ENCODE data around the gene MYCBP2.

The MYCBP2 gene

DNA sequence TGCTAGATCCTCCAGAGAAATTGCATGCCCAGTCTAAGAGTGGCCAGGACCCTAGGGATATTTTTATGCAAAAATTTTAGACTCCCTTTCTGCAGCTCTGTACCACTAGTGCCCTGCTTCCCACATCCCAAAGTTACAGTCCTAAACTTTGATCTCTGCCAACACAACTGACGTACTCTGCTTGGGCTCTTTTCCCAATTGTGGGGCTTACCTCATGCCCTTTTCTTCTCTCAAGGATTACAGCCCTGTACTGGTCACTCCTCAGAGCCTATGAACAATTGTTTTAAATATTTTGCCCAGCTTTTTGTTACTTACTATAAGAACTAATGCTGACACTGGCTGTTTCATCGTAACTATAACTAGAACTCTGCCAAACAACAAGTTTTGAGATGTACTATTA, 242.1 kb downstream of the MYCBP2 start:
- no peak for DNase-seq

DNA sequence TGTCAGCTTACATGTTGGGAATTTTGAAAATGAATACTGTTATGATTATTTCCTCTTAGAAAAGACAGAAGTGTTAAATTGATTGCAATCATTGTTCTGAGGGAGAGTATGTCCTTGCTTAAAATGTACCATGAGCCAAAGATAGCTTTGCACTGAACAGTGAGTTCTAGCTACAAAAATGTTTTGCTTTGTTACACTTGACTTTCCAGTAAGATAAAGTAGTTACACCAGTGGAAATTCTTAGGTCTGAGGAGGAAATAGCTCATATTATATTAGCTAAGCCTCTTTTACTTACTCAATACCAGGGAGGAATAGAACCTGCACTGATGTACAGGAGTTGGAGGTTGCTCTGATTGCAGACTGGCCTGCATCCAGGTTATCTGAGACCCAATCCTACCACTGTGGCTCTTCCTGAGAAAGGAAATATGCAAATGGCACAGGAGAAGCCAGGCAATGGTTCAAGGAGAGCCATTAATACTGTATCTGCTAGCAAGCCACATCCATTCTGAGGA, 246.9 kb downstream of the MYCBP2 start:
- no peak for DNase-seq

DNA sequence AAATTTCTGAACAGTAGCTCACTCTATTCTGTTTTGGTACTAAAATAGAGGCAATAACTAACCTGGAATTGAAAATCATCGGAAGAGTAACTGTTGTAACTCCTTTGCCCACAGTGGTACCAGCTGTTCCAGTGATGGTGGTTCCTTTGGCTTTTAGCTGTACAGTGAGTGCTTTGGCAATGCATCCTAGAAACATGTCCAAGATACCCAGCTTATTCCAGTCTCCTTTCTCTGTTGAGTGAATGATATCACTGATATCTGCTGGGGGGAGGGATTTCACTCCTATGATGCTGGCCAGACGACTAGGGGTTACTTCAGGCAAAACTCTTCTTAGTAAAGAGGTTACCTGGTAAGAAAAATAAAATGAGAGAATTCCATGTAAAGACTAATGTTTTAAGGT, 259.4 kb downstream of the MYCBP2 start:
- no peak for DNase-seq

DNA sequence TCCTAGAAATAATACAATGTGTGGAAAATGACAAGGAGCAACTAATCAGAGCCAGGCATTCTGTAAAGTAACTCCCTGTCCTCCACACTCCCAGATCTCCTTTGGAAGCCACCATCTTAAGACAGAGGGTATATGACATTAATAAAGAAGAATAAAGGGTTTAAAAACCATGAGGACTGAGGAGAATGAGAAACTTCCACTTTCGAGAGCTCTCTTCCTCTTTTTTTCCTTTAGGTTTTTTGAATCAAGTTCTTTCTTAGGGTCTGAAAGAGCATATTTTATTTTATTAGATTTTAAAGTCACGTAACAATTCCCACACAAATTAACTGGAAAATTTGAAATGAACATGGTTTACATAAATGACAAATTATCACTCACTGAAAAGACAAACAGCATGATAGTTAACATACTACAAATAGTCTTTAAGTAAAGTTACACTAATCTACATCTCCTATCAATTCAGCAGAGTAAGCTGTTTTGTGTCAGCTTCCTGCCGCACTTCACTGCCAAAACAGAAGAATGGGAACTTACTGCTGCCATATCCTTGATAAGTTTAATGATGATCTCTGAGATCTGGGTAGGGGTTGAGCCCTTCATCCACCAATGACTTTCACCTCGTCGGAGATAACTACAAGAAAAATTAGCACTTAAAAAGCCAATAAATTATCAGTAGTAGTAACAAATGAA, 261.3 kb downstream of the MYCBP2 start:
- DNase-seq, result no peak

DNA sequence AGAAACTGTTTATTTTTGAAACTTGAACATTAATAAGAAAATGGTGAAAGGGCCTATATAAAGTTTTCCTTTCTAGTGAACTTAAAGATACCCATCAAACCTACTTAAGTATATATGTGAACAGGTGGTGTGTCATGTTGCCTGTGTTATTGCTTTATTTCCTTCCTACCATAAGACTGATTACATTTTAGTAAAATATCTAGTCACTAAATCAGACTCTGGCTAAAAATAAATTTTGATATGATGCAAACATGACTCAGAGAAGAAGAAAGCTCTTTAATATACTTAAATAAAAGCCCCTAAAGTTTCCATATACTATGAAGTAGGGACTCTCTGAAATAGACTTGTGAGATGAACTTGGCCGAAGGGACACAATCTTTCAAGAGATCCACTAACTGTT, 264.8 kb downstream of the MYCBP2 start:
- peak; percentile 10 for DNase-seq

DNA sequence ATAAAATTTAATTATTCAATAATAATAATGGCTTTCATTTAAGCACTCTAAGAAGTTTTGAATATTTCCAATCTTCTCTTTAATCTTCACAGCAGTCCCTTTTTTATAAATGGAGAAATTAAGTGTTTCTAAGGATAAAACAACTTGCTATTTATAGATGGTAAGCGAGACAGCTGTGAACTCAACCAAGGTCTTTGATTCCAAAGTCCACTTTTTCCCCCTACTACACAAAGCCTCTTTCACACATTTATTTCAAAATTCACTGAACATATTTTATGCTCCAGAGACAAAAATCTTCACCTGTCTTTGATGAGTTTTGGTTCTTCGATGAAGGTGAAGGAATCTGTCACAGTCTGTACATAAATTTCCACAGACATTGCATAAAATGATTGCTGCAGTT, 265.5 kb downstream of the MYCBP2 start:
- no peak for DNase-seq

DNA sequence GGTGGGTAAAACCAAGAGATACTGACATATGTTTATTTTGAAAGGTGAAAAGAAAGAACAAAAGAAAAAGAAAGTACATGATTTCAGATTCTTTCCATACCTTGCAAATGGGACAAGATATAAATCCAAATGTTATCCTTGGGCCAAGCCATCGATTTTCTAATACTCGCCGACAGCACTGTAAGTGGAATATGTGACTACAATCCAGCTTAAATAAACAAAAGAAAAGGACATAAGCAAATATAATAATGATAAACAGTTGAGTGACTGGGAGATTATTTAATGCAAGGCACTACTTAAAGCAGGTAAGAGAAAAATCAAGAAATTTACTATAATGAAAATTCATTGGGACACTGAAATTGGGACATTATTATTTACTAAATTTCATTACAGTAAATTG, 270.0 kb downstream of the MYCBP2 start:
- no peak for DNase-seq

DNA sequence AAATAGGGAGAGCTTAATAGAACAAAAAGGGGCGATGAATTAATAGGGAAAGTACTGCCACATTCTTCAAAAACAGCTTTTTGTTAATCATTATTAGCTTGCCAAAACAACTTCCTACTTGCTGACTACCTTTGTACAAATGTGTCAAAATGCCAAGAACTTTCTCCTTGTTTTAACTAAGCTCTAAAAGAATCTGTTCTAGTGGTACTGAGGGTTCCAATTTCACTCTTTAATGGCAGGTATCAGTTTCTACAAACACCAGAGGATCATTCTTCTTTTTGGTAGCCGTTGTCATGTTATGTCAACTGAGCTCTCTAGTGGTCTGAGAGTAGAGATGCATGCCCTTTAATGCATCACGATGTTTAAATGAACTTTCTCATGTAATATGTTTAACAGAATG, 270.5 kb downstream of the MYCBP2 start:
- no peak for DNase-seq

DNA sequence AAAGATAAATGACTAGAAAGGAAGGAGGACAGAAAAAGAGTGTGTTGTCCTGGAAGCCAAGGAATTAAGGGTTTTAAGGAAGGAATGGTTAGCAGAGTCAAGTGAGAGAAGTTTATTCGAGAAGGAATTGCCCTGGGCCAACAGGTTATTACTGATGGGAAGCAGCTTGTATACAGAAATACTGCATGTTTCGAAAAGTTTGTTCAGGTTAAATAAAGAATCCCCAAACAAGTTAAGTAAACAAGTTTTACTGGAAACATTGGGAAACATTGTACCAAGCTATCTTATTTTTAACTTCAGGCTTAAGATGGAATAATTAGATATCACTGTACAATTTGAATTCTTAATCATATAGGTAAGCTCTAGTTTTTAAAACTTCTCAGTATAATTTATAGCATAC, 271.7 kb downstream of the MYCBP2 start:
- no peak for DNase-seq

DNA sequence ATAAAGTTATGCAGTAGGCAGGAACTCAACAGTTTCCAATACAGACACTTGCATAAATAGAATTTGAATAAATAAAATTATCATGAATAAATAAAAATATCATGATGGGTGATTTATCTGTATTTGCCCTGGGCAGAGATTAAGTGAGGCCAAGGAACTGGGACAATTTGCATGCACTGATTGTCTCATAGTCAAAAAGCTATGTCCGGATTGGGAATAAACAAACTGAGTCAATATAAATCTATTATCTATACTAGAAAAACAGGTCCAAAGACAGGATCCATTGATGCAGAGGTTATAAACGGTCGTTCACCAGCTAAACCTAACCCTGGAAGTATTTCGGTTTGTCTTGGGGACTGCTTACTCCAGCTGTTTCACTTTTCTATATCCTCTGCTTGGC, 273.7 kb downstream of the MYCBP2 start:
- no peak for DNase-seq

DNA sequence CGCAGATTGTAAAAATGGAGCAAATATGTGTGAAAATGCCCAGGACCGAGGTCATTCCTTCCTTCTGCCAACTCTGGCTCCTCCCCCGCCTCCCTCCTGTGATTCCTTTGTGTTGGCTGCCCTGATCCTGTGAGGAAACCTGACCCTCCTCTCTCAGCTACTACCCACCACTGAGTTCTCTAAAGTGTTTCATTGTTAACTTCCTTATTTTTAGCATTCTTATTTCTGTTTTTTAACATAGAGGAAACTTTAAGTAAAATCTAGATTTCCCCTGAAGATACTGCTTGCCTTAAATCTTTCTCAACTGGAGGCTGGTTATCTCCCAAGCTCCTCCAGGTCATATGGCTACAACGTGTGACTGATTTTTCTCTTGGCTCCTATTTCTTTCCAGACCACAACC, 278.2 kb downstream of the MYCBP2 start:
- DNase-seq, result no peak

DNA sequence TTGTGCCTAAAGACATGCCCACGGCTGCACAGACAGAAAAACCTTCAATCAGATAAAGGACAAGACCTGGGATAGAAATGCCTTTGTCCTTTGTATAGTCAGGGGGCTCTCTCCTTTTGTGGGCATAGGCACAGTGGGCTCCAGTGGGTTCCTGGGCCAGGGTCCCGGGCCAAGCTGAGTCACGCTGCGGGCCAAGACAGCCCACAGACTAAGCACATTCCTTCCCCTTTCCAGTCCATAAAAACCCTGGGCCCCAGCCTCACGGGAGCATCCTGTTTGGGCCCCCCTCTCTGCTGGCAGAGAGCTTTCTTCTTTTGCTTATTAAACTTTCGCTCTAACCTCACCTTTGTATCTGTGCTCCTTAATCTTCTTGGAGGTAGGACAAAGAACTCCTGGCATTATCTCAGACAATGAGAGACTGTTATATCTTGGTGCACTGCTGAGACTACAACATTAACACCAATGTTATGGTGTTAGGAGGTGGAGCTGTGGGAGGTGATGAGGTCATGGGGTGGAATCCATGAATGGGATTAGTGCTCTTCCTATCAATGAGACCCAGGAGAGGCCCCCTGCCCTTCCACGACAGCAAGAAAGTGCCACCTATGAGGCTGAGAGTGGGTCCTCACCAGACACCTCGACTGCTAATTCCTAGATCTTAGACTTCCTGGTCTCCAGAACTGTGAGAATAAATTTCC, 279.1 kb downstream of the MYCBP2 start:
- no peak for DNase-seq

DNA sequence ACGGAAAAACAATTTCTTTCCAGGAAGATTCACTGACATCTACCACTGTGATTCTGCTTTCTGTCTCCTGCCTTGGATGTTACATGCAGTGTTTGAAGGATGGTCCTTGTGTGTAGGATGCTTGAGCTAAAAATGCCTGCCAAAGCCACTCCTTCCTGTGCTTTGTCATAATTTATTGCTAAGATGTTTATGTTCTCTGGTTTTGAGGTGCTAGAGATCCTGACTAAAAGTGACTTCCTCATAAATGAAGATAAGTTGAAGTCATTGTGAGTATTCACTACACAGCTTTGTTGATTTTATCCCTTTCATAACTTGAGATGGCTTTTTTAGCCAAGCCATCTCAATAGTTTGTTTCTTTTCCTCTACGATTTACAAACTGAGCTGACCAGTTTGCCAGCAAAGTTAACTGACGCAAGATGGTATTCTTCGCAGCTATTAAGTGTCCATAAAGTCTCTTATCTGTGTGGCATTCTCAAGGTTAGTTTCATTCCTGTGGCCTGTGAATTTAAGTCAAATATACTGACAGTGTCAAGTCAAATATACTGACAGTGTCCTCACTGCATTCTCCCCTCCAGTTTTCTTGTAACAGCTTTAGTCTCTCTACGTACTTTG, 284.2 kb downstream of the MYCBP2 start:
- DNase-seq, result no peak

DNA sequence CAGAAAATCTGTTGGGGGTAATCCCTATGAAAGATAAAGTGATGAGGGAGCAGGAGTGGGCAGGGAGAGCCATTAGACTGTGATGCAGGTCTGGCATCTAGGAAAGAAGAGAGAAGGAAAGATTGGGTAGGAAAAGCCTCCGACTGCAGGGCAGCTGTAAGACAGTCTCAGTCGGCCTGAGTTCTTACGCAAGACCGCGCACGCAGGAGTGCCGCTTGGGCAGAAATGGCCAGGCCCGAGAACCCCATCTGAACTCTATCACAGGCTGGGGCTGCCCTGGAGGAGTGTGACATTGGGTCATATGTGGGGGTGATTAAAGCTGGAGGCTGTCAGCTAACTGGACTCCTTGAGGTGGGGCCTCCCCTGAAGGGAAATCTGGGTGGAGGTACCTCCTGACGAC, 286.1 kb downstream of the MYCBP2 start:
- DNase-seq, result no peak

DNA sequence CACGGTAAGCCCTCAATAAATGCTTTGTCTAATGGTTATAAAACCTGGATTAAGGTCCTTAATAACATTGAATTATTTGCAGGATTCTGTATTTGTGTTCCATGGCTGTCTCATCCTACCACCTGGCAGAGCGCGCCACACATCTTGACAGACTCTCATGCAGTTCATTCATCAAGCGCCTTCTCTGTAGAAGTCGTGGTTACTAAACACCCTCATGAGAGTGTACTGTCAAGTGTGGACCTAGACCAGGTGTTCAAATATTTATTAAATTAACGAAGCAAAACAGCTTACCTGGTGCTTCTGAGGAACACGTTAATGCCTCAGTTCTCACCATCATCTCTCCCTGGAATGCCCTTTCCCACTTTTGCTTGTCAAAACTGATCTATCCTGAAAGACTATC, 286.8 kb downstream of the MYCBP2 start:
- no peak for DNase-seq

DNA sequence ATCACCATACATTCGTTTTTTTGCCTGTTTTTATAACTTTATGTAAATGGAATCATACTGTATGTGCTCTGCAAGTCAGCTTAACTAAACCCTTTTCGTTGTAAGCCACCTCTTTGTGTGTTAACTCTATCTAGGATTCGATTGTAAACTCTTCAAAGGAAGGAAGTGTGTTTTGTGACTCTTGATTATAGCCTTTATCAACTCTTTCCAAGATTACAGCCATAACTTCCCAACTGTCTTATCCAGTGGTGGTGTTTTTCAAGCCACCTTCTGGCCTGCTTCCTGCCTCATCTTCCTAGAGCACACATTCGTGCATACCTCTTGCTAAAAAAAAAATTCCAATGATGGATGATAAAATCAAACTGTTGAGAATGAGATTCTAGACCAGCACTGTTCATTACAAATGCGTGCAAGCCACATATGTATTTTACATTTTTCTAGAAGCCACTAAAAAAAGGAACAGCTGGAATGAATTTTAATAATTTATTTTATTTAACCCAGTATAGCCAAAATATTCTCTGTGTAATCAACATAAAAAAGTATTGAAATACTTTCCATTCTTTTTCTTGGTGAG, 287.9 kb downstream of the MYCBP2 start:
- DNase-seq, result peak; percentile 59

DNA sequence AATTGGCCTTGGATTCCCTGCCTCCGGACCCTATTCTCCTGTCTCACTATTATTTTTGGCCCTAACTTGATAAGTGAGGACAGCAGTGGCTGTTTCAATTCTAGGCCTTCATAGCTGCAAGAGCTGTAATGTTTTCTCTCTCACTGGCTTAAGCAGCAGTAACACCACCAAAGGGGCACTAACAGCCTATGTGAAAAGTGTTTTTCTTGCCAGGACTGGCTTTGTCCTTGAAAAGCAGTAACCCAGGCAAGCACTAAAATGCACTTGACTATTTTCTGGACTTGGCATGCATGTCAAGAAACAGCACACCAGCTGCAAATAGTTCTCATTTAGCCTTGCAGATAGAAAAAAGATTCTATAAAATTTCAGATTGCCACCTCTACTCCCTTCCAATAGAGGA, 290.6 kb downstream of the MYCBP2 start:
- no peak for DNase-seq

DNA sequence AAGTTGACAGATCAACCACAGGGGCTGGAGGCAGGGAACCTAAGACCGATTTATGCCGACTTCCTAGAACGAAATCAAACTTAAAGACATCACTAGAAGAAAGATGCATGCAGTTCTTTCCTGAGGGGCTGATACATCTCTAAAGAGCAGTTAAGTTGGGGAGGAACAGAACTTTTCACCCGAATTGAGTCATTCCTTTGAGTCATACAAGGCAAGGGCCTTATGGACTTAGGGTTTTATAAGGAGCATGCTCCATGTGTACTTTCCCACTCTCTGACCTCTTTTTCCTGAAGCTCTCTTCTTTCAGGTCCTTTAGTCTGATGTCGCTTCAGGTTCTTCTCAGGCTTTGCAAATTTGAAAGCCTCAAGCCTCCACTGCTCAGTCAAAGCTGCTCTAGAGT, 292.0 kb downstream of the MYCBP2 start:
- DNase-seq, result peak; percentile 49

DNA sequence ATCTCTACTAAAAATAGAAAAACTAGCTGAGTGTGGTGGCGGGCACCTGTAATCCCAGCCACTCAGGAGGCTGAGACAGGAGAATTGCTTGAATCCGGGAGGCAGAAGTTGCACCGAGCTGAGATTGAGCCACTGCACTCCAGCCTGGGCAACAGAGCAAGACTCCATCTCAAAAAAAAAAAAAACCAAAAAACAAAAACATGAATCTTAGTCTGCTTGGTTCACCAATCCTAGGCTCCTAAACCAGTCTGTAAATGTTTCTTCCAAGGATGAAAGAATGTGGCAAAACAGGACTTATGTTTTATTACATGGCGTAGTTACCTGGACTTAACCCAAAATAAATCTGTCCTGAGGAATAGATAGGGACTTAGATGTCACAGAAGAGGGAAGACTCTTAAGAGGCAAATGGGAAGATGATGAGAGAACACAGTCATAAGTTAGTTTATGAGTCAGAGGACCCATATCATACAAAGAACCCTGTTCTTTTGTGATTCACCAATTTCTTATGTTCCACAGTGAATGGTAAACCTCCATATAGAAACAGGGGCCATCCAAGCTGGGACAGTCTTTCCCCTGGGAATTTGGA, 293.1 kb downstream of the MYCBP2 start:
- DNase-seq, result no peak

DNA sequence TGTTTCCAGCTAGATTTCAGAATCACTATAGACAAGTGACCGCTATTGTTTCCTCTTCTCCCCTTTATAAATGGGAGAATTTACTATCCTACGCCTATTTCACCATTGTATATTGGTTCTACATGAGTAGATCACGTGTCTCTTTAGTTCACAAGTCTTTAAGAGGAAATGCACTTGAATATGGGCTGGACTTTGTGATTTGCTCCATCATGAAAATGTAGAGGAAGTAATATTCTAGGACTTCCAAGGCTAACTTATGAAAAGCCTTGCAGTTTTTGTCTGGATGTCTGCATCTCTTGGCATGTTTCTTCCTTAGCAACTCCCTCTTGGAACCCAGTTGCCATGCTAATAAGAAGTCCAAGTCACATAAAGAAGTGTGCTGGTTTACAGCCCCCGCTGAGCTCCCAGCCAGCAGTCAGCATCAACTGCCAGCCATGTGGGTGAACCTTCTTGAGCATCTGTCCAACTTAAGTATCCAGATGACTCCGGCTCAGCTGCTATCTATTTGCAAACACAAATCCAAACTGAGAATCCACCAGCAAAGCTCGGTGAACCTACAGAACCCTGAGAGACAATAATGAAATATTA, 295.1 kb downstream of the MYCBP2 start:
- no peak for DNase-seq

DNA sequence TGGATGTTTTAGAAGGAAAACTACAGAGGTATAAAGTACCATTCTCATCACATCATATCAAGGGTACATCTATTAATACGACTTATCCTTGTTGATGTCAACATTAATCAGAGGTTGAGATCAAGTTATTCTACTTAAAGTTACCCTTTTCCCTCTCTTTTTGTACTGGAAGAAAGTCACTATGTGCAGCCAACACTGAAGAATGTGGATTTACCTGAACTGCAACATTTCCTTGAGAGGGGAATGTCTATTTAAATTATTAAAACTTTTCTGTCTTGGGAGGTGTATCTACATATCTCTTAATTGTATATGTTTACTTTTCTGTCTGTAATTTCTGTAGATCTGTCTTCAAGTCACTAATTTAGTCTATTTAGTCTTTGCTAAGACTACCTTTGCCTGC, 297.5 kb downstream of the MYCBP2 start:
- DNase-seq, result no peak

DNA sequence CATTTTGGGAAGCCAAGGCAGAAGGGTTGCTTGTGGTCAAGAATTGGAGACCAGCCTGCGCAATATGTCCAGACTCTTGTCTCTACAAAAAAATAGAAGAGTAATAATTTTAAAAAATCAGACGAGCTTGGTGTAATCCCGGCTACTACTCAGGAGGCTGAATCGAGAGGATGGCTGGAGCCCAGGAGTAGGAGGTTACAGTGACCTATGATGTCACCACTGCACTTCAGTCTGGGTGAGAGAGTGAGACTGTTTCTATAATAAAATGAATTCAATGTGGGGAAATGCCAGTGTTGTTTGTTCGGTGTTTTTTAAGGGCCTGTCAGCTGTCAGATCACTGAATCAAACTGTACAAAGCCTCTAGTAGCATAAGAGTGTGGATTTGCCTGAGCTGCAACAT, 298.7 kb downstream of the MYCBP2 start:
- DNase-seq, result no peak

All from fibroblast of upper back skin (primary cell).